HG03196 (cell line): Measurements from ENCODE around the gene TIMM17B.

ENCODE experiments used
- ATAC-seq: cut with Tn5 transposase; IDR thresholded peaks from one replicate; pipeline ENCODE4 v1.9.1; 2021; ENCODE audit not compliant: unreplicated experiment

TIMM17B gene

GRCh38 chrX:48919360-48919841 is 21.8 kb upstream of the TIMM17B start:
- ATAC-seq: no peak

- ATAC-seq: peak; percentile 77
These were observed 21.2 kb upstream of the TIMM17B start, which contains the start of gene PIM2 for GRCh38 chrX:48918643-48919340. Gene PIM2 (minus strand): TSS chrX:48919024. CDS start chrX:48918834, 190 bp downstream.

DNA sequence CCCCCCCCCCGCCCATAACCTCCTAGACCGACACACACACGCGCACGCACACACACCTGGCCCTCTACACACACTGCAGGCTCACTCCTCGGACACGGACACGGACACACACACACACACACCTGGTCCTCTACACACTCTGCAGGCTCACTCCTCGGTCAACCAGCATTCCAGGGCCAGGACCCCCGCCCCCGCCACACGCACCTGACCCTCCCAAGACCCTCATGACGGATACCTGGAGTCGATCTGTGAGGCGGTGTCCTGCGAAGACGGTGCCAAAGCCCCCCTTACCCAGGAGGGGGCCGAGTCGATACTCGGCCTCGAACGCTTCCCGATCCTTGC is 20.7 kb upstream of the TIMM17B start:
- no peak for ATAC-seq

DNA sequence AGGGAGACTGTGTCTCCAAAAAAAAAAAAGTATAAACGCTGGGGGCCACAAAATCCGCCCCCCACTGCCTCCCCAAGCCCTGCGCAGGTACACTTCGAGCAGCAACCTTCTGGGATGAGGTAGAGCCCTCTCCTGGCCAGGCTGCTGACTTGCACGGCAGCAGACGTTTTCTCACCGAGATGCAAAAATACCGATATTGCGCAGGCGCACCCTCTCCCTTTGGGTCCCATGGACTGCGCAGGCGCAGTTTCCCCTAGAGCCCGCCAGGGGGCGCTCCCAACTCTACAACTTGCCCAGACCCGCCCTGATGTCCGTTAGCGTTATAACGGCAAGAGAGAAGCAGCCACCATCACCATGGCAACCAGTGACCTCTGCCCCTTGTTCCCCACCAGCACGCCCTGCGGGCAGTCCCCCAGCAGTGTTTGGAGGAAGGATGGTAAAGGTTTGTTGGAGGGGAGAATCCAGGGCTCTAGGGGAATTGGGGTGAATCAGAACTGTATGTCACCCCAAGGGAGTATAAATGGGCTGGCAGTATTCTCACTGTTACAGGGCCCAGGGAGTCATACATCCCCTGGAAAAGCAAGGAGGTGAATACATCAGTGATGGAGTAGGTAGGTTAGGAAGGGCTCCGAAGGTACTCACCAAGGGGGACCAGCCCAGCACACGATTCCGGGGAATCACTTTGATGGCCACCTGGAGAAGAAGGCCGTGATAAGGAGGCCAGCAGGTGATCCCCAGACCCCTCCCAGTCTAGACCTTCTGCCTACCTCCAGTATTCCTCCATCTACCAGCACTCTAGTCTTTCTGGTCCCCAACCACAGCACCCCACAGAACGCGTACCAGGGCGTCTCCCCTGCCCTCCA is 19.8 kb upstream of the TIMM17B start:
- peak; percentile 33 for ATAC-seq

DNA sequence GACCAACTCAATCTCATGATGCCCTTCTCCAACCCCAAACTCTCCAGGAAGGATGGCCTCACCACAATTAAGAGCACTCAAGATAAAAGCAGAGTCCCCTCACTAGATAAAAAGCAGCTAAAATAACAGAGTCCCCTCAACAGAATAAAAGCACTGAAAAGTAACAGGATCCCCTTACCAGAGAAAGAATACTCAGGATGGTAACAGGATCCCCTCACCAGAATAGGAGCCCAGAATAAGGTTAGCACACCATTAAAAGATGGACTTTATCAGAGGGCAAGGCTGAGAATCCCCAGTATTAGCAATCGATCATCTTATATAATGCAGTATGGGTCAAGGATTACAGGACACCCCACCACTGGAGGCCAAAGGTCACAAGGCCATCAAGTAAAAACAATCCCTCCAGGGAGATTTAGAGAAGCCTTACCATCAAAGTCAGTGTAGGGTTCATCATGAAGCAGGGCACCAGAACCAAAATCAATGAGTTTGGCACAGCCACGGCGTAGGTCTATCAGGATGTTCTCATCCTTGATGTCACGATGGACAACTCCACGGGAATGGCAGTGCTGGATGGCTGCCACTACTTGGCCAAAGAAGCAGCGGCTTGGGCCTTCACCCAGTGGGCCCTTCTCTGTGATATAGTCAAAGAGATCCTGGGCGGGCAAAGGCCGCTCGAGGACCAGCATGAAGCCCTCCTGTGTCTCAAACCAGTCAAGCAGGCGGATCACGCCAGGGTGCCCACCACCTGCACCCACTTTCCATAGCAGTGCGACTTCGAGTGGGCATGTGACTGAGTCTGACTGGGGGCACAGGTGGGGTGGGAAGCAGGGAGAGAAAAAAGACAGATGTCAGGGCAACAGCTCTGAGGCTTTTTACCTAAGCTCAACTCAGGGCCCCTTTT is 17.3 kb upstream of the TIMM17B start:
- ATAC-seq: no peak

- ATAC-seq: no peak
These were observed 16.2 kb upstream of the TIMM17B start for GRCh38 chrX:48913605-48914366.

DNA sequence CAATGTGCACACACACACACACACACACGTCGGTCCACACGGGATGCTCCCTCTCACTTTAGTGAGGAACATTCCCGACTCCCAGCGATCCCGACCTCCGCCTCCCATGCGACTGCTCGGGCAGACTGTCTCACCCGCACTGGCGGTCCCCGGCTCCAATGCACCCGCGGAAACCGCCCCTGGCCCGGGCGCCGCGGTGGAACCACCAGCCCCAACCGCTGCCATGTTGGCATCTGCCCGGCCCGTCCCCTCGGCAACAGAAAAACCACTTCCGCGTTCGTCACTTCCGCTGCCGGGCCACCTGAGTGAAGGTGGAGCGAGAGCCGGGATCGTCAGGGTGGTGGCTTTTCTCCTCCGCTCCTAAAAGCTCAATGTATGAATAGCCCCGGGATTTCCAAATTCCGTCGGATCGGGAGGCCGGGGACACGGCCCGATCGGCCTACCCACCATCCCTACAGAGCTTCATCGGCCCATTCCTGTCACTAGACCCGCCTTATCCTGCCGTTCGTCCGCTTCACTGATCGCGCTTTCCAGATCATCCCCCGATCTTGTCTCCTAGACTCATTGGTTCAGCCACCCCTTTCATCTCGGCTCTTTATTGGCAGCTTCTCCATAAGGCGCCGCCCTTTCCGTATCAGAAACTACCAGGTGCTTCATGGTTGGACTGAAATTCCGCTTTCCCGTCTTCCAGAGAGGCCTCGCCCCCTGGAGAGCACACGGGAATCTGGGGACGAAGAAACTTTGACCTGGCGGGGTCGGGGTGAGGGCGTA is 14.0 kb upstream of the TIMM17B start, which contains the start of gene SLC35A2:
SLC35A2 (minus strand) TSS at position 235 of the 771 bp plus-strand sequence; CDS start at position 225, 10 bp downstream.
- peak; percentile 63 for ATAC-seq

DNA sequence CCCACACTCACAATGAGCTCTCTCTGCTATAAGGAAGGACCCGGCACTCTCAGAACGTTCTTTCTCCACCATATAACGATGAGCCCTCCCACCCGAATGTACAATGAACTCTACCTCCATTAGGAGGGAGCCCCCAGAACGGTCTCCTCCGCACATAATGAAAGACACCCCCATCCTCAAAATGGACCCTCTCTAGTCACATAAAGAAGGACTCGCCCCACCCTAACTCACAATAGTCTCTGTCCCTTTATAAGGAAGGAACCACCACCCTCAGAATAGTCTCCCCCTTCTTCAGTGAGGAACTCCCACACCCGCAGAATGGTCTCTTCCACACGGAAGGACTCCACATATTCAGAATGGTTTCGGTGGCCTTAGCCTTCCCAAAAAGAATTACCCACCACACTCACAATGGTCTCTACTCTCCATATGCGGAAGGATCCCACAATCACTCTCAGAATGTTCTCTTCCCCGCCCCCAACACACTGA is 13.4 kb upstream of the TIMM17B start:
- ATAC-seq: no peak

GRCh38 chrX:48909703-48910294 is 12.2 kb upstream of the TIMM17B start:
- ATAC-seq: no peak

GRCh38 chrX:48908600-48908999 is 11.0 kb upstream of the TIMM17B start:
- no peak for ATAC-seq

GRCh38 chrX:48905090-48905790 is 7.7 kb upstream of the TIMM17B start:
- no peak for ATAC-seq

DNA sequence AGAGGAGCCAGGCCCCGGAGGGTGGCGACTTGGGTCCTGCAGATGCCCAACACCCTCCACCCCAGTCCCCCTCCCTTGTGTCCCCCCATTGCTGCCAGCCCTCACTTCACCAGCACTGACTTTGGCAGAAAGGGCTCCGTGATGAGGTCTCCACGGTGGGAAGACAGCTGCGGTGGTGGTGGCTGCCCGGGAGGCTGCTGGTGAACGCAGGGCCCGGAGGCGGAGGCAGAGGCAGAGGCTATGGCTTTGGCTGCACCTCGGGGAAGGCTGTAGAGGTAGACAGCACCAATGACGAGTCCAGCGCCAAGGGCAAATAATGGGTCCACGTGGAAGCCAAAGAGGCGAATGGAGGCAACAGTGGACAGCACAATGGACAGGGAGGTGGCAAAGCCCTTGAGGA is 7.1 kb upstream of the TIMM17B start:
- no peak for ATAC-seq

- no peak for ATAC-seq
These were observed 6.6 kb upstream of the TIMM17B start for GRCh38 chrX:48904180-48904579.

DNA sequence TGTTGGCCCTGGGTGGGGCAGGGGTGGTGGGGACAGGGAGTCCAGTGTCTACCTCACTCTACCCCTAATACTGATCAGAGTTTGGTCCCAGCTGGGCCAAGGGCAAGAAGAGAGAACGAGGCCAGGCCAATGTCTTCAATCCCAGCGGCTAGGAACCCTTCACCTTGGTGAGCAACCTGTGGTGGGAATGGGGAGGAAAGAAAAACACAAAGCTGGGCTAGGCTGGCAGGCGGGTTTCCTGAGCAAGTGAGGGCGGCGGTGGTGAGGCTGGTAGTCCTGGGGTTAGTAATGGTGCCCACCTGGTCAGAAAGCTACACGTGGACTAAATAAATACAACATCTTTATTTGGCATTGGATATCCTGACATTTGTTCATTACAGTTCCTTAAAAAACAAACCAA is 5.7 kb upstream of the TIMM17B start:
- ATAC-seq: no peak

DNA sequence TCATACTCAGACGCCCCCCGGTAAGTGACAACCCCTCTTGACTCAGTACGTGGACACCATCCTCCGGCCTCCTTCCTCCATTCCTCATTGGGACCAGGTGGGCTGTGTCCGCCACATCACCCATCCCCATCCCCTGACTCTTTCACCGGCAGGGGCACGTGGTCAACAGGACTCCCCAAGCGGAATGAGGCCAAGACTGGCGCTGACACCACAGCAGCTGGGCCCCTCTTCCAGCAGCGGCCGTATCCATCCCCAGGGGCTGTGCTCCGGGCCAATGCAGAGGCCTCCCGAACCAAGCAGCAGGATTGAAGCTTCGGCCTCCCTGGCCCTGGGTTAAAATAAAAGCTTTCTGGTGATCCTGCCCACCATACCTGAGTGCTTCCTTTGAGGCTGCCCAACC is 5.2 kb upstream of the TIMM17B start:
- ATAC-seq: no peak

GRCh38 chrX:48902135-48902534 is 4.6 kb upstream of the TIMM17B start:
- ATAC-seq: no peak

DNA sequence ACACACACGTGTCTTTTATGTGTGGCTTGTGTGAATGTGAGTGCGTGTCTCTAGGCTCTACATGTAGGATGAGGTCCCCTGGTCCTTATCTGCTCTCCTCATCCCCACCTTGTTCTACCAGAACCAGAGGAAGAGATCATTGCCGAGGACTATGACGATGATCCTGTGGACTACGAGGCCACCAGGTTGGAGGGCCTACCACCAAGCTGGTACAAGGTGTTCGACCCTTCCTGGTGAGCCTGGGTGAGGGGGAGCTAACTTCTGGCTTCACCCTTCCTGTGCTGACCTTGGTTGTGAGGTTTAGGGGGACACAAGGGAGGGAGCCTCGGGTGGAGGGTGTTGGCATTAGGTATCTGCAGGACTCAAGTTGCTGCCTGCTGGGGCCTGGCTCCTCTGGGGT is 3.5 kb upstream of the TIMM17B start:
- ATAC-seq: no peak

- no peak for ATAC-seq
These were observed 1.5 kb upstream of the TIMM17B start for GRCh38 chrX:48899078-48899410.
